HepG2 (cell line): ENCODE data around the gene KCTD4. TPM values are rescaled to one million over a fixed set of nuclear protein-coding genes. Genes with fewer than 3 reads are reported as not detected.

ENCODE experiments used
- ATAC-seq: fragments of 200-7000 bp; cut with Tn5 transposase; 3 replicates; pipeline ENCODE4 v1.9.1; 2020; ENCODE audit warnings: mild to moderate bottlenecking, moderate library complexity
- BruUV-seq: library from RNA; stranded (reverse); fragments of 400-500 nt; replicated peaks from 2 replicates; lab custom pipeline; 2021; lab: Mats Ljungman, UMichigan
- CTCF ChIA-PET: fragments of 300-600 bp; formaldehyde crosslinking; extraction: SDS; loops from one replicate; lab custom pipeline; 2021; ENCODE audit warnings: low total read pairs, inconsistent platforms, low intra/inter-chr PET ratio; lab: Yijun Ruan, JAX
- POLR2A ChIA-PET: fragments of 350-600 bp; sonication (Branson Sonifier 250); formaldehyde crosslinking; loops from one replicate; lab custom pipeline; 2020; ENCODE audit warnings: antibody characterized with exemption, inconsistent platforms; lab: Yijun Ruan, JAX
- DNase-seq: peaks from one replicate; pipeline ENCODE4 v3.0.0-alpha.2; 2015; ENCODE audit warnings: low spot score
- FAIRE-seq: peaks from 3 replicates; lab custom pipeline; 2011; peaks lifted over from hg19 to GRCh38; lab: Jason Lieb, UNC
- H2AFZ ChIP-seq: one replicate; pipeline ENCODE4 v1.6.1; 2011; ENCODE audit warnings: low read length, inconsistent platforms
- H3K27ac ChIP-seq: fragments of 300-600 bp; 3 replicates; pipeline ENCODE4 v1.8.0; 2011; ENCODE audit warnings: mixed run types, mild to moderate bottlenecking, mixed read lengths, low read length, inconsistent platforms; ENCODE audit not compliant: insufficient read depth; ENCODE audit errors: extremely low read length
- H3K27me3 ChIP-seq, 2 experiments: fragments of 200-600 bp in 1 of 2; 2 replicates in 1 of 2; 3 replicates in 1 of 2; pipeline versions ENCODE4 v1.6.0 to v1.8.0; 2011; ENCODE audit warnings: low read length in 2 of 2, mild to moderate bottlenecking in 2 of 2, moderate library complexity in 2 of 2, inconsistent platforms in 1 of 2; ENCODE audit not compliant: insufficient read depth in 2 of 2, control insufficient read depth in 1 of 2
- H3K36me3 ChIP-seq, 2 experiments: fragments of 200-600 bp in 1 of 2; replicated peaks in 1 of 2; 2 replicates in 1 of 2; 3 replicates in 1 of 2; pipeline versions ENCODE4 v1.5.1 to v1.8.0; 2011; ENCODE audit warnings: low read length in 2 of 2, inconsistent platforms in 1 of 2; ENCODE audit not compliant: insufficient read depth in 2 of 2, control insufficient read depth in 1 of 2
- H3K4me1 ChIP-seq: 2 replicates; pipeline ENCODE4 v1.5.1; 2012; ENCODE audit warnings: low read length, inconsistent platforms; ENCODE audit not compliant: insufficient read depth
- H3K4me2 ChIP-seq: 2 replicates; pipeline ENCODE4 v1.6.0; 2011; ENCODE audit warnings: low read depth, low read length, inconsistent platforms
- H3K4me3 ChIP-seq, 3 experiments: fragments of 200-600 bp in 1 of 3; sonication (generic), shearing (Covaris generic) in 1 of 3; replicated peaks in 1 of 3; 2 replicates each; pipeline ENCODE4 v1.5.1; 2011 to 2016; ENCODE audit warnings: low read length in 3 of 3, inconsistent platforms in 2 of 3, low read depth in 2 of 3, mild to moderate bottlenecking in 2 of 3, control low read depth in 1 of 3, mixed read lengths in 1 of 3; ENCODE audit not compliant: insufficient read depth in 1 of 3
- H3K79me2 ChIP-seq: one replicate; pipeline ENCODE4 v1.6.1; 2011; ENCODE audit warnings: low read length, inconsistent platforms; ENCODE audit not compliant: insufficient read depth
- H3K9ac ChIP-seq: 2 replicates; pipeline ENCODE4 v1.6.0; 2011; ENCODE audit warnings: mild to moderate bottlenecking, low read depth, low read length, inconsistent platforms; ENCODE audit not compliant: insufficient read depth
- H3K9me3 ChIP-seq: 2 replicates; pipeline ENCODE4 v1.5.1; 2012; ENCODE audit warnings: mild to moderate bottlenecking, low read length
- H4K20me1 ChIP-seq: 2 replicates; pipeline ENCODE4 v1.6.0; 2011; ENCODE audit warnings: inconsistent platforms, mild to moderate bottlenecking, low read length, moderate library complexity; ENCODE audit not compliant: insufficient read depth
- ATF7 ChIP-seq, 2 experiments: fragments of 450-650 bp in 1 of 2; sonication (generic) in 1 of 2; formaldehyde crosslinking in 1 of 2; IDR thresholded peaks; 2 replicates each; pipeline versions ENCODE4 v1.4.0 to v1.6.1; 2016 to 2020; ENCODE audit warnings: antibody characterized with exemption in 1 of 2, mild to moderate bottlenecking in 1 of 2, missing genetic modification reagents in 1 of 2
- CENPX ChIP-seq: sonication (generic); formaldehyde crosslinking; IDR thresholded peaks from 2 replicates; pipeline ENCODE4 v1.9.0; 2021; ENCODE audit warnings: mild to moderate bottlenecking, missing genetic modification reagents, moderate library complexity
- KMT2B ChIP-seq: IDR thresholded peaks from 2 replicates; pipeline ENCODE4 v1.6.1; 2016; ENCODE audit warnings: missing genetic modification reagents, missing compliant biosample characterization
- MAFK ChIP-seq, 2 experiments: IDR thresholded peaks in 1 of 2; conservative IDR thresholded peaks in 1 of 2; 2 replicates each; pipeline ENCODE4 v1.6.1; 2011; ENCODE audit warnings: improper control_type of control experiment in 2 of 2, low read length in 2 of 2
- MYPOP ChIP-seq: sonication (generic); formaldehyde crosslinking; IDR thresholded peaks from 2 replicates; pipeline ENCODE4 v1.8.1; 2023; ENCODE audit warnings: mild to moderate bottlenecking, moderate library complexity, missing genetic modification reagents
- POLR2AphosphoS5 ChIP-seq: IDR thresholded peaks from 2 replicates; pipeline ENCODE4 v1.6.1; 2012; ENCODE audit warnings: low read depth, low read length
- TCF7 ChIP-seq: sonication (generic); IDR thresholded peaks from 2 replicates; pipeline ENCODE4 v1.6.1; 2016; ENCODE audit warnings: antibody characterized with exemption, low read depth
- ZNF580 ChIP-seq: IDR thresholded peaks from 2 replicates; pipeline ENCODE4 v1.6.1; 2016; ENCODE audit warnings: low read depth, borderline replicate concordance
- WGBS: methylation state at CpG from one replicate; pipeline ENCODE4 v1.1.6; 2017; ENCODE audit warnings: low lambda C conversion rate; 5-methylcytosine and 5-hydroxymethylcytosine counted together
- in situ Hi-C: cut with HindIII; loops from 2 replicates; pipeline ENCODE4 v1.10.0; 2017; ENCODE audit warnings: low pct_unique_long_range_greater_than_20kb; ENCODE audit not compliant: extremely low pct_ligation_motif_present
- intact Hi-C: fragments of 100-400 bp; cut with micrococcal nuclease; formaldehyde crosslinking; loops from one replicate; pipeline ENCODE4 v1.10.0; 2022; ENCODE audit not compliant: unreplicated experiment
- polyA plus RNA-seq, 8 experiments: library from polyadenylated mRNA; depleted of rRNA in 3 of 8; stranded (reverse) in 7 of 8; unstranded in 1 of 8; fragments of >200 nt; fragmentation: Illumina TruSeq in 4 of 8; extraction: Trizol in 4 of 8; gene quantifications; 2 replicates each; pipeline versions ENCODE4 v1.2.1 to v1.2.3, GENCODE V29; 2011 to 2016; ENCODE audit warnings: low read depth in 4 of 8, missing spikeins in 1 of 8, mixed read lengths in 1 of 8; ENCODE audit not compliant: insufficient read depth in 1 of 8
- total RNA-seq, 5 experiments: library from RNA; depleted of rRNA; stranded (reverse); fragments of >200 nt; fragmentation: Illumina TruSeq; extraction: Trizol; gene quantifications; 2 replicates each; pipeline ENCODE4 v1.2.3, GENCODE V29; 2016; ENCODE audit warnings: low read depth in 1 of 5

KCTD4 gene
- total and polyA plus RNA-seq, 2 of the 13 experiments (the other 11 are each of a cell fraction or from before 2014, with no cell fraction given): not detected

GRCh38 chr13:45167611-45168554 lies 33.0 kb downstream of the KCTD4 start:
- 98% methylated on average over 12 of the region's 12 CpGs for WGBS
- DNase-seq (no peak), FAIRE-seq (no peak), ATAC-seq (no peak)
- BruUV-seq: no TSS peak
- in situ Hi-C loops: no loop called here
- Histone ChIP-seq H3K27ac (no peak overlapping the region), H3K4me3 (no peak overlapping the region), H4K20me1 (no peaks in the 10 kb centered on the region), H3K36me3 (peaks cover 3 to 4% of the 10 kb centered on the region in 2 experiments; a peak in 3 of 5 replicates), H3K79me2 (no peaks in the 10 kb centered on the region), H2AFZ (no peak overlapping the region), H3K9me3 (no peaks in the 10 kb centered on the region), H3K27me3 (no peaks in the 10 kb centered on the region), H3K9ac (no peak overlapping the region), H3K4me2 (no peak overlapping the region), H3K4me1 (no peaks in the 10 kb centered on the region)
- ChIA-PET CTCF (no interaction called here), POLR2A (no interaction called here)
- intact Hi-C loops: no loop called here
- TF ChIP-seq MAFK (conservative IDR thresholded peaks at IDR 0.05 in 1 of 2, IDR thresholded peaks at IDR 0.05 in 1 of 2; ENCODE audit: low read length in 2 of 2): 0 out of 4 replicates have a peak, but pooled peaks of 1 of the 2 experiments have one; percentile 9
- no peak for TF ChIP-seq MYPOP (CRISPR knock-in tag)
- no peak for TF ChIP-seq ATF7 (IDR thresholded peaks at IDR 0.05)
- TF ChIP-seq ATF7 (CRISPR knock-in tag; IDR thresholded peaks at IDR 0.05): no peak

- CTCF ChIA-PET: no interaction called here
- H3K36me3 ChIP-seq: peaks cover 3 to 4% of the 10 kb centered on the region in 2 experiments; a peak in 3 of 5 replicates
- H3K9ac ChIP-seq: no peak overlapping the region
- POLR2A ChIA-PET: no interaction called here
- ATAC-seq: no peak
- intact Hi-C loops (no loop called here), in situ Hi-C loops (no loop called here)
- no peaks in the 10 kb centered on the region for H3K27me3 ChIP-seq
- BruUV-seq: no TSS peak
- H3K79me2 ChIP-seq: no peaks in the 10 kb centered on the region
- DNase-seq: no peak
- H4K20me1 ChIP-seq: no peaks in the 10 kb centered on the region
- FAIRE-seq: no peak
- H3K9me3 ChIP-seq: no peaks in the 10 kb centered on the region
- TF ChIP-seq CENPX (CRISPR knock-in tag) (no peak), POLR2AphosphoS5 (no peak), ZNF580 (CRISPR knock-in tag) (no peak), KMT2B (CRISPR knock-in tag) (no peak), TCF7 (no peak)
- H2AFZ ChIP-seq: no peak overlapping the region
- no peak overlapping the region for H3K27ac ChIP-seq
- no peak overlapping the region for H3K4me2 ChIP-seq
- WGBS: 94% methylated on average over 3 of the region's 3 CpGs
- H3K4me3 ChIP-seq: no peak overlapping the region
- no peaks in the 10 kb centered on the region for H3K4me1 ChIP-seq
Measured at GRCh38 chr13:45166858-45167257, 34.0 kb downstream of the KCTD4 start.
